PFSK-1 (cell line): ENCODE data around the gene PIH1D1.
A peak's percentile ranks its signal among the peaks of the same experiment; 100 is the strongest.

Experiments
- POLR2AphosphoS5 ChIP-seq: IDR thresholded peaks from 2 replicates; pipeline ENCODE4 v1.6.1; 2012; ENCODE audit warnings: low read depth, mild to moderate bottlenecking, control low read depth, low read length, moderate library complexity
- REST ChIP-seq, 2 experiments: IDR thresholded peaks; 2 replicates each; pipeline versions ENCODE4 v1.6.1 to v1.8.0; 2011 to 2012; ENCODE audit warnings: low read depth in 2 of 2, low read length in 2 of 2, control low read depth in 1 of 2, inconsistent platforms in 1 of 2, mild to moderate bottlenecking in 1 of 2, moderate library complexity in 1 of 2; ENCODE audit not compliant: insufficient read depth in 1 of 2
- SIN3A ChIP-seq: IDR thresholded peaks from 2 replicates; pipeline ENCODE4 v1.6.1; 2012; ENCODE audit warnings: mild to moderate bottlenecking, low read length, moderate library complexity, borderline replicate concordance; ENCODE audit not compliant: insufficient read depth
- TAF1 ChIP-seq: IDR thresholded peaks from 2 replicates; pipeline ENCODE4 v1.6.1; 2012; ENCODE audit warnings: low read length, control low read depth, borderline replicate concordance; ENCODE audit not compliant: insufficient read depth

GRCh38 chr19:49488046-49488862 is 36.6 kb upstream of the PIH1D1 start:
- peak; percentile 39; the same call in 1 of the 2 replicates for TF ChIP-seq POLR2AphosphoS5
- TF ChIP-seq SIN3A, result peak; percentile 42; the same call in 1 of the 2 replicates
- no peak for TF ChIP-seq REST (IDR thresholded peaks at IDR 0.05; ENCODE audit: insufficient read depth in 1 of 2, low read depth in 2 of 2, low read length in 2 of 2)
- TF ChIP-seq TAF1, result peak; percentile 65; the same call in 1 of the 2 replicates
